Measurements from ENCODE around the gene PPIB.
"Not testable (repeated sequence)": the region's sequence is repeated elsewhere in the genome, so short reads cannot be mapped to it uniquely, and the experiment has no call there.

The PPIB gene

DNA sequence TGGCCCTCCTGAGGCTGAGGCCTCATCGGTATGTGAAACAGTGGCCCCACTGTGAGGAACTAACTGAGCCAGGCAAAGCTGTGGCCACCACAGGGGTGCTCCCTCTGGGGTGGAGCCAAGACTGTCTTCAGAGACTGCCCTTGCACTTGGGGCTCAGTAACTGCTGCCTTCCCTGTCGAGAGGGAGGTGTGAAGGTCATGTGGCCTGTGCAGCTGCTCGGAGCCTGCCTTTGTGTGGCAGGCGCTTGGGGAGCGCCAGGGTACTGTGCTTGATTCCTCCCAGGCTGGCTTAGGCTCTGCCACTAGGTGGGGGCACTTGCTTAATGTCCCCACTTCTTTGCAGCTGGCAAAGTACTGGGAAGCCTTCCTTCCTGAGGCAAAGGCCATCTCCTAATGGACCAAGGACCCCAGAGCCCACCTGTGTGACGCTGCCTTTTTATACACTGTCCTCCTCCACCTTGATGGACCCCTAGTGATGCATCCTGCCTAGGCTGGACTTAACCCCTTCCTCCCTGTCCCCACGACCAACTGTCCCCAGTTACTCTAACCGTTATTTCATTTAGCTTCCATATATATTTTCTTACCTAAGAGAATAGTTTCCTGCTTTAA is 25.5 kb downstream of the PPIB start:
- no peak for DNase-seq

DNA sequence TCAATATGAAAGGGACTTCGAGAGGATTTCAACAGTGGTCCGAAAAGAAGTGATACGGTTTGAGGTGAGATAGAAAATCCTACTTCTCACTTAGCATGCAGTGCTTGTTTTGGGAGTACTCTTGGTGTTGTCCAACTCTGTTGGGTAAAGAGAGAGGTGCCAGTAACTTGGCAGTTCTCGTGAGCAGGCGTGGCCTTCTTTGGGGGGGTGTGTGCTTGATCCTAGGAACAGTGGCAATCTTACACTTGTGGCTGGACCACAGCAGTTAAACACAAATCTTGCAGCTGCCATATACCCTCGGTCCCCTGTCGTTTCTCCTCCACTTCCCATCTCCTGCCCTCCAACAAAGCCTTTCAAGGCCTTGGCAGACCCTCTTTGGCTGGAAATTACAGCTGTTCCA is 26.5 kb downstream of the PPIB start:
- no peak for DNase-seq

DNA sequence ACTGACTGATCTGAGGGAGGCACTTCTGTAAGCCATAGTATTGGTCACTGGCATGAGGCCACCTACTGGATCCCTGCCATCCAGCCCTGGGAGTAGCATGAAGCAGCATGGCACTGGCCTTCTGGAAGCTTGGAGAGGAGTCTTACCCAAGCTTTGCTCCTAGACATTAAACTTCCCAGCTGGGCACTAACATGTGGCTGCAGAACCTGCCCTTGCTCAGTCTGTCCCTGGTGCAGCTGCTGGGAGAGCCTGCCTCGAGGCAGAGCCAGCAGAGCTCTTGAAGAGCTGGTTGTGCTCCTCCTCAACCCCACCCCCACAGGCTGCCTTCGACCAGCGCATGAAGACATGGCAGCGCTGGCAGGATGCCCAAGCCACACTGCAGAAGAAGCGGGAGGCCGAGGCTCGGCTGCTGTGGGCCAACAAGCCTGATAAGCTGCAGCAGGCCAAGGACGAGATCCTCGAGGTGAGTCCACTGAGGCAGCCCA is 28.4 kb downstream of the PPIB start:
- DNase-seq, result no peak

DNA sequence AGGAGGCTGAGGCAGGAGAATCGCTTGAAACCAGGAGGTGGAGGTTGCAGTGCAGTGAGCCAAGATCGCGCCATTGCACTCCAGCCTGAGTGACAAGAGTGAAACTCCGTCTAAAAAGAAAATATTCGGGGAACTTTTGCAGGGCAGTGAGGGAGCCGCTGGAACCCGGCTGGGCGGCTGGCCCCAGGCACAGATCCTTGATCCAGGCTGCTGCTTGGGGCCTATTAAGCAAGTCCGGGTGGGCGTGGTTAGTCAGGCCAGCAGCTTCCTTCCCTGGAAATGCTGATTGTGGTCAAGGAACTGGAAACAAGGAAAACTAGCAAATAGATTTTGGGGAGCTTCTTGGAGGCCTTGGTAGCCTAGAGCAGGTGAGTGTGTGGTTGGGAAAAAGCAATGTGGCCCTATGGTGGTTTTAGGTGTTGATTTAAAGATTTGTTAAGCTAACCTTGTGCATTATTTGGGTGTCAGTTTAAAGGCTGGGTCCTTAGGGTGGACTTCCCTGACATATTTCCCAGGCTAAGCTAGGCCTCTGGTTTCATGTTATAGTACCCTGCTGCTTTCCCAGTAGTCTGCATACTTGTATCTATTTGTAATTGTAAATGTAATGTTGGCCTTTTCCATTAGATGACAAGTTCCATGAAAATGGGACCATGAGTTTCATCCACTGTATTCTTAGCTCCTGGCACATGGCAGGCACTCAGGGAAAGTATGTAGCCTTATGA is 29.0 kb downstream of the PPIB start:
- no peak for DNase-seq

DNA sequence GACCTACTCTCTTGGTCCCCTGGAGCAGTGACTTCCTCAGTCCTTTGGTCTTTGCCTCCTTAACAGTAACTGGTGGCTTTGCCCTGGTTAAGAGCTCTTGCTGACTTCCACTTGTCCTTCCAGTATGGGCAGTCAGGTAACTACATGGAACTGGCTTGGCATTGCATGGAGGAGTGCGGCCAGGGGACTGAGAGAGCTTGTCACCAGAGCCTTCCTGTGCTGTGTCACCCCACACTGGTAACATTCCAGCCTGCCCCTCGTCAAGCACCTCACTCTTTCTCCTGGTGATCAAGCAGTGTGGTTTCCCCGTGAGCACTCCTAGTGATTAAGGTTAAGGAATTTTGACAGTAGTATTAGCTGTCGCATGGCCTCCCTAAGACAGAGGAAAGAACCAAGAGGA is 30.6 kb downstream of the PPIB start:
- no peak for DNase-seq

- DNase-seq, result no peak
These were observed 31.3 kb downstream of the PPIB start for GRCh38 chr15:64131547-64131946.

DNA sequence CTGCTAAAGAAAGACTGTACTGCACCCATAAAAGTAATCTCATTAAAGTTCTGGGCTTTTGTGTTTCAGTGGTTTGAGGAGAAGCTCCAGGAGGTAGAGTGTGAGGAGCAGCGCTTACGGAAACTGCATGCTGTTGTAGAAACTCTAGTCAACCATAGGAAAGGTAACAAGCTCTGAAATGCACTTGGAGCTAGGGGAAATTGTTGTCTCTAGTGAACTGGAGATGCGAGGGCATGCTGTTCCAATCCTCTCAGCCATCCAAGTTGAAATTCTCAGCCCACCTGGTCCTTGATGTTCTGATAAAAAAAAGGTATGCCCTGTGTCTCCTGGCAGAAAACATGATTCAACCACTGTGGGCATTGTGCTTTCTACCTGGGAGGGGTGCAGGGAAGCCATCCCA is 32.7 kb downstream of the PPIB start:
- no peak for DNase-seq

- DNase-seq, result no peak
These were observed 35.1 kb downstream of the PPIB start for GRCh38 chr15:64127521-64128270.

GRCh38 chr15:64125978-64126377 is 36.8 kb downstream of the PPIB start:
- DNase-seq, result no peak

GRCh38 chr15:64122936-64123351 is 39.9 kb downstream of the PPIB start:
- DNase-seq, result no peak

DNA sequence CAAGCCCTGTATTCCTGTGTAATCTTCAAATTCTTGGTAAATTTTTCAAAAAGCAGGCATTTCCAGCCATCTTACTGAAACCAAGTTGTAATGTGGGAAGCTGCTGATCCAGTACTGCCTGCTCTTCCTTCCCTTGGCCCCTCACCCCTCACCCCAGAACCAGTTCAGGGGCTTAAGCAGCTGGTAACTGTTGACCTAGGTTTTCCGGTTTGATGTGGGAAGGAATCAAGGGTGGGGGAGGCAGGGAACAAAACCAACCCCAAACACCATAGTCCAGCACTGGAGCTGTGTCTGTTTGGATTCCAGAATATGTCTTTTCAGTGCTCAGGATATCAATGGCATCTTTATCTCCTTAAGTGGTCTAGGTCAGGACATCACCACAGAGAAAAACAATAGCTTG is 40.4 kb downstream of the PPIB start:
- no peak for DNase-seq

DNA sequence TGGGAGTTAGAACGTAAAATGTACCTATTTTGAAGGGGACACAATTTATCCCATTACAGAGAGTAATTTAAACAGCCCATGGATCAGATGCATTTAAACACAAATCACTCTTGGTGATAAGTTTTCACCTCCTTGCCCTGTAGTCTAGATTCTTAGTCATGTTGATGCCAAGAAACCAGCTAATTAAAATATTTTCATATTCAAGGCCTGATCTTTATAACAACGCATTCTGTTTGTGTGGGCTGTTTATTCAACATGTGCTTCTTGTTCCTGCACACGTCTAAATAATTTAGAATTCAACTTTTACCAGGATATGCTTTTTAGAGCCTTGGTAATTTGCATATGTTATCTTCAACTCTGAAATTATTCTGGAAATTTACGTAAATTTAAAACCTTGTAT is 41.2 kb downstream of the PPIB start:
- DNase-seq, result no peak

DNA sequence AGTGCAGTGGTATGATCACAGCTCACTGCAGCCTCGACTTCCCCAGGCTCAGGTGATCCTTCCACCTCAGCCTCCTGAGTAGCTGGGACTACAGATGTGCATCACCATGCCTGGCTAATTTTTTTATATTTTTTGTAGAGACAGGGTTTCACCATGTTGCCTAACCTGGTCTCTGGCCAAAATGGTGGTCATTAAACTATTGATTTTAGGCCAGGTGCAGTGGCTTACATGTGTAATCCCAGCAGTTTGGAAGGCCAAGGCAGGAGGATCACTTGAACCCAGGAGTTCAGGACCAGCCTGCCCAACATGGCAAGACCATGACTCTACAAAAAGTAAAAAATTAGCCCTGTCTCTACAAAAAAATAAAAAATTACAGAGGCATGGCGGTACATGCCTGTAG is 42.5 kb downstream of the PPIB start:
- DNase-seq, result not testable (repeated sequence)

DNA sequence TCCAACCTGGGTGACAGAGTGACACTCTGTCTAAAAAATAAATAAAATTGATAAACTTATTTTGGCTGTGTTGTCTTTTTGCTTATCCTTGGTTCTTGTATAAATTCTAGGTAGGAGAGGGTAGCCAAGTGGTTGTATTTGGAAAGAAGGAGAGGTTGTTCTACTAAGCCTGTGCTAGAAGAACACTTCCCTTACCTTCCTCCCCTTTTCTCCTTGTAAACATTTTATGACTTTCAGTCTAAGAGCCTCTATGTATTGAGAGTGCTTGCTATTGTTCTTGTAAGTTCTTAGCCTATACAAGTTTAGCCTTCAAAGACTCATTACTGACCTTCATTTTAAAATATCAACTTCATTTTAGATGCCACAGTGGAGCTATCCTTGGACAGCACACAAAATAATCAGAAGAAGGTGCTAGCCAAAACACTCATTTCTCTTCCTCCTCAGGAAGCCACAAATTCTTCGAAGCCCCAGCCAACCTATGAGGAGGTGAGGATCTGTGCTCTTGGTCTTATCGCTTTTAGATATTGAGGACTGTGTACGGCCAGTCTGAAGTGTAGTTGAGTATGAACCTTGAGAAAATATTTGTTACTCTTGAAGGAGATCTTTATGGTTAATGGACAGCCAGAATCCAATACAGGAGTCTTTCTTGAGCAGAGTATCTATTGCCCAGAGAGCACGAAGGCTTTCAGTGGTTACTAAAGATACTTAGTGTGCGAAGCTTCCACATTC is 44.9 kb downstream of the PPIB start:
- no peak for DNase-seq

DNA sequence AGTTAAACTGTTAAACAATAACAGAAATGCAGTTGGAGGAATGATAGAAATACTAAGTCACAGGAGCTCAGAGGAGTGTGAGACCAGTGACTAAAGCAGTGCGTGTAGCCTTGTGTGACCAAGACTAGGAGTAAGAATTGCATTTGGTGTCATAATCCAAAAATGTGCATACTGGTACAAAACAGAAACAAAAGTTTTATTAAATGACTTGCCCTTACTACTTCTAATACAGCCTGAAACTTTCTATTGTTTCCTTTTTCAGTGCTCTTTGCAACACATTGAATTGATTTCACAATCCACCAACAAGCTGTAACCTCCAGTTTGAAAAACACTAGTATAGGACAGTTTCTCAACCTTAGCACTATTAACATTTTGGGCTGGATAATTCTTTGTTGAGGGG is 49.9 kb downstream of the PPIB start:
- DNase-seq, result peak; percentile 30 to 70 (median 62)

DNA sequence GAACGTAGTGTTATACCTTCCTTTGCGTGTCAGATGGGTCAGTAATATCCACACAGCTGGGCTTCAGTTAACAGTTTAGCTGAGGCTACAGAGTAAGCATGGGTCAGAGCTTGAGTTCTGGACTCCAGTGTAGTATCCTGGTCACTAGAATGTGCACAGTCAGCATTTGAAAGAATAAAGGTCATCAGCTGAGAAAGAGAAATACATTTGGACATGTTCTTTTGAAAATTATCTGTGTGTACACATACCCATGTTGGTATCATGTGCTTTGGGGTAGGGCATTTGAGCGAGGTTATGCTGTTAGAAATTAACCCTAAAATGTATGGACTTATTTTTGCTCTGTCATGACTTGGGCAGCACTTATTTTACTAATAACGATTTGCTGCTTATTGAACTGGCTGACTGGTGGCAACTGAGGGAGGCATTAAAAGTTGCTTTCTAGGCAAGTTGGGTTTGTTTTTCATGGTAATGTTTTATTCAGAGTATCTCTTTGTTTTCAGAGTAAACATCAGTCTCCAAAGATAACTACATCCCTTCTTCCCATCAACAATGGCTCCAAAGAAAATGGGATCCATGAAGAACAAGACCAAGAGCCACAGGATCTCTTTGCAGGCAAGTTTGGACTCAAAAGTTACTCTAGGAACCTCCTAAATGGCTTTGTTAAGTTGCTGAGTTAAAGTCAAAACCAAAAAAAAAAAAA is 50.6 kb downstream of the PPIB start:
- no peak for DNase-seq

GRCh38 chr15:64111679-64112050 is 51.2 kb downstream of the PPIB start:
- no peak for DNase-seq

DNA sequence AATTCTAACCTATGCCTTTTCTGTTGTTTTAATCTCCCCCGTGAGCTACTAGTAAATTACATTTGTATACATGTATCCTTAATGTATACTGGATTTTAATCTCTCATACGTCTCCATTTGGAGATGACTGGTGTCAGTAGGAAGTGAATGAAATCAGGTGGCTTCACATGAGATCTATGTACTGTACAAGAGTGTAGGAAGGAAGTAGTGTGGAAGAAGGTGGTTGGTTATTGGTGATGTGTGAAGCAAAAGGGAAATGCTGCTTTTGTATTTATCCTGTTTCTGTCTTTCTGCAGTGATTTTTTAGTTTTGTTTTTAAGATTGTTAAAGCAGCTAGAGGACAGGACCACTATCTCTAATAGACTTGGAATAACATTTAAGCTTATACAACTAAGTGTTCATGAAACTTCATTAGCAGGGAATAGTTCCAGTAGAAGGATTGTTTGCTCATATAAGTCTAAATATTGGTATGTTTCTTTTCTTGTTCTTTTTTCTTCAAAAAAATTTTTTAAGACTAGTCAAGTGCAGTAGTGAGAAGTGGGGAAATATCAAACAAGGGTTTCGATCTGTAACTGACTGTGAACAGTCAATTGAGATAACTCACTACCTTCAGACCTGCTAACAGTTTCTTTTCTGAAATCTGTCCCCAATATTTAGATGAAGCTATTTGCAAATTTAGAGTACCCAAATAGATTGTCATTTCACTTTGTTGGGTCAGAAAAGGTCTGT is 51.7 kb downstream of the PPIB start:
- DNase-seq, result no peak

DNA sequence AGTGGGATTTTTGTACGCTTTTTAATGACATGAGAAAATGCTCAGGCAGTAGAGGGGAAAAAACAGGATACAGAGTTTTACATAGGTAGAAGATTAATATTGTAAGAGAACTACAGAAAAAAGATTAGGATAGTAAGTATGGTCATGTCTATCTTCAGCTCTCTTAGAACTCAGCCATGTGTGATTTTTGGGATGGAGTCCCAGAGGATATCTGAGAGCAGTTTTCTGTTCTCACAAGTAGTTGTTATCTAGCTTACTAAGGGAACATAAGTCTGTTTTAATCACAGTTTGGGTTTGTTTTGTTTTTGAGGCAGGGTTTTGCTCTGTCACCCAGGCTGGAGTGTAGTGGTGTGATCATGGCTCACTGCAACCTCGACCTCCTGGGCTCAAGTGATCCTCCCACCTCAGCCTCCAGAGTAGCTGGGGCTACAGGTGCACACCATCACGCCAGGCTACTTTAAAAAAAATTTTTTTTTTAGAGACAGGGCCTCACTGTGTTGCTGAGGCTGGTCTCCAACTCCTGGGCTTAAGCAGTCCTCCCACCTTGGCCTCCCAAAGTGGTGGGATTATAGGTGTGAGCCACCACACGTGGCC is 52.6 kb downstream of the PPIB start:
- DNase-seq, result not testable (repeated sequence)

DNA sequence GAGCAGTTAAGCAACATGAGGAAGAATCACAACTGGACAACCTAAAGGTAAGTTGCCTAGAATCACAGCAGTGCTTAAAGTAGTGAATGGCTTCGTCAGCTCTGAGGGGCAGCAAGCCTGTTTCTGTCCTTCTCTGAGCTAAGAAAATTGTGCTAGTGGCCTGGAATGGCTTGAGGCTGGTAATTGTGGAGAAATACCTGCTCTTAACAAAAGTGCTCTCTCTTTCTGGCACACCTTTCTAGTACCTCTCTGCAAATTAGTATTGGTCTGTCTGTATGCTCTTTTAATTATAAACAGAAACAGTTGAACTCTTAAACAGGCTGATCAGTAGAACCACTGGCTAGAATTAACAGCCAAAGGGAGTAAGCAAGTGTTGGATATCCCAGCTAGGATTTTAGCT is 55.5 kb downstream of the PPIB start:
- DNase-seq, result no peak
